PC-3 (cell line): ENCODE results near the gene FAM53C.

Experiments used
- CTCF ChIP-seq: fragments of 300-600 bp; sonication (generic); conservative IDR thresholded peaks from 2 replicates; pipeline ENCODE4 v1.5.1; 2017; ENCODE audit warnings: antibody characterized with exemption, low read depth, mild to moderate bottlenecking, low read length
- EZH2 ChIP-seq: fragments of 300-600 bp; sonication (generic); IDR thresholded peaks from one replicate; pipeline ENCODE4 v1.6.1; 2017; ENCODE audit warnings: antibody characterized with exemption, mild to moderate bottlenecking, low read length; ENCODE audit not compliant: unreplicated experiment
- EZH2phosphoT487 ChIP-seq: fragments of 300-600 bp; sonication (generic); IDR thresholded peaks from 2 replicates; pipeline ENCODE4 v1.6.1; 2018; ENCODE audit warnings: mild to moderate bottlenecking, antibody characterized with exemption, low read length, borderline replicate concordance

- no peak for TF ChIP-seq CTCF
- TF ChIP-seq EZH2phosphoT487: no peak
- no peak for TF ChIP-seq EZH2
These were observed 1.9 kb downstream of the FAM53C start for GRCh38 chr5:138340008-138340407.
